H9 (cell line): ENCODE results near the gene FEN1. TPM values are rescaled to one million over a fixed set of nuclear protein-coding genes. Genes with fewer than 3 reads are reported as not detected.

Source experiments
- DNase-seq: peaks from one replicate; pipeline ENCODE4 v3.0.0-alpha.2; 2017
- H2AFZ ChIP-seq: one replicate; pipeline ENCODE4 v1.6.1; 2013; ENCODE audit warnings: mild to moderate bottlenecking, low read length, control low read depth, moderate library complexity
- H2AK5ac ChIP-seq: 2 replicates; pipeline ENCODE4 v1.6.1; 2013; ENCODE audit warnings: low read length, control low read depth, mixed read lengths; ENCODE audit not compliant: insufficient read length
- H2BK120ac ChIP-seq: one replicate; pipeline ENCODE4 v1.6.1; 2013; ENCODE audit warnings: low read depth, mild to moderate bottlenecking, low read length, control low read depth, inconsistent platforms; ENCODE audit not compliant: poor library complexity, severe bottlenecking
- H2BK12ac ChIP-seq: 2 replicates; pipeline ENCODE4 v1.6.1; 2013; ENCODE audit warnings: low read length, control low read depth, mixed read lengths, low read depth; ENCODE audit not compliant: insufficient read length
- H2BK15ac ChIP-seq: 2 replicates; pipeline ENCODE4 v1.6.1; 2013; ENCODE audit warnings: low read depth, low read length, control low read depth
- H2BK20ac ChIP-seq: one replicate; pipeline ENCODE4 v1.6.1; 2013; ENCODE audit warnings: low read depth, mild to moderate bottlenecking, low read length, control low read depth, inconsistent platforms; ENCODE audit not compliant: poor library complexity, severe bottlenecking
- H2BK5ac ChIP-seq: 2 replicates; pipeline ENCODE4 v1.6.1; 2013; ENCODE audit warnings: low read length, control low read depth, mixed read lengths; ENCODE audit not compliant: insufficient read length
- H3K14ac ChIP-seq: 2 replicates; pipeline ENCODE4 v1.6.1; 2013; ENCODE audit warnings: low read length, control low read depth; ENCODE audit not compliant: insufficient read depth
- H3K18ac ChIP-seq: 2 replicates; pipeline ENCODE4 v1.6.1; 2013; ENCODE audit warnings: low read depth, mild to moderate bottlenecking, mixed read lengths, low read length, control low read depth; ENCODE audit not compliant: insufficient read length
- H3K23ac ChIP-seq: 2 replicates; pipeline ENCODE4 v1.6.1; 2013; ENCODE audit warnings: low read length, control low read depth, mixed read lengths, low read depth; ENCODE audit not compliant: insufficient read length
- H3K23me2 ChIP-seq: 2 replicates; pipeline ENCODE4 v1.6.1; 2013; ENCODE audit warnings: low read depth, mild to moderate bottlenecking, mixed read lengths, low read length, control low read depth; ENCODE audit not compliant: insufficient read length, poor library complexity, severe bottlenecking
- H3K27ac ChIP-seq: 2 replicates; pipeline ENCODE4 v1.5.1; 2013; ENCODE audit warnings: low read length, control low read depth, mixed read lengths, low read depth; ENCODE audit not compliant: insufficient read length
- H3K27me3 ChIP-seq: 2 replicates; pipeline ENCODE4 v1.6.1; 2013; ENCODE audit warnings: low read length, control low read depth, inconsistent platforms; ENCODE audit not compliant: insufficient read depth
- H3K4ac ChIP-seq: 2 replicates; pipeline ENCODE4 v1.6.1; 2013; ENCODE audit warnings: low read depth, mild to moderate bottlenecking, control low read depth, inconsistent platforms, low read length, moderate library complexity
- H3K4me1 ChIP-seq: 2 replicates; pipeline ENCODE4 v1.6.1; 2013; ENCODE audit warnings: low read length, control low read depth, inconsistent platforms; ENCODE audit not compliant: insufficient read depth
- H3K4me2 ChIP-seq: 2 replicates; pipeline ENCODE4 v1.6.1; 2013; ENCODE audit warnings: low read length, control low read depth, mixed read lengths; ENCODE audit not compliant: insufficient read length, insufficient read depth
- H3K56ac ChIP-seq: 2 replicates; pipeline ENCODE4 v1.6.1; 2013; ENCODE audit warnings: low read depth, mild to moderate bottlenecking, mixed read lengths, low read length, control low read depth; ENCODE audit not compliant: insufficient read length
- H3K79me1 ChIP-seq: 2 replicates; pipeline ENCODE4 v1.6.1; 2013; ENCODE audit warnings: low read depth, mild to moderate bottlenecking, moderate library complexity, low read length, control low read depth, inconsistent platforms; ENCODE audit not compliant: insufficient read depth, poor library complexity, severe bottlenecking
- H3K79me2 ChIP-seq: 2 replicates; pipeline ENCODE4 v1.6.1; 2013; ENCODE audit warnings: low read length, control low read depth, inconsistent platforms; ENCODE audit not compliant: insufficient read depth
- H3K9ac ChIP-seq: 2 replicates; pipeline ENCODE4 v1.6.1; 2013; ENCODE audit warnings: low read length, control low read depth, mixed read lengths; ENCODE audit not compliant: insufficient read length; ENCODE audit errors: extremely low read depth
- H3K9me3 ChIP-seq: one replicate; pipeline ENCODE4 v1.6.1; 2013; ENCODE audit warnings: low read depth, low read length, inconsistent platforms; ENCODE audit not compliant: control insufficient read depth
- H3T11ph ChIP-seq: one replicate; pipeline ENCODE4 v1.6.1; 2013; ENCODE audit warnings: mild to moderate bottlenecking, low read length, control low read depth, inconsistent platforms
- H4K20me1 ChIP-seq: one replicate; pipeline ENCODE4 v1.6.1; 2013; ENCODE audit not compliant: control insufficient read depth, insufficient read length, insufficient read depth
- H4K5ac ChIP-seq: 2 replicates; pipeline ENCODE4 v1.6.1; 2013; ENCODE audit warnings: low read depth, mild to moderate bottlenecking, mixed read lengths, low read length, control low read depth; ENCODE audit not compliant: insufficient read length
- H4K8ac ChIP-seq: replicated peaks from 2 replicates; pipeline ENCODE4 v1.6.1; 2013; ENCODE audit warnings: low read length, control low read depth, mixed read lengths, low read depth; ENCODE audit not compliant: insufficient read length
- H4K91ac ChIP-seq: 2 replicates; pipeline ENCODE4 v1.6.1; 2013; ENCODE audit warnings: low read depth, mild to moderate bottlenecking, moderate library complexity, mixed read lengths, low read length, control low read depth; ENCODE audit not compliant: insufficient read length
- H3K27ac Mint-ChIP-seq, 3 experiments: 2 replicates in 2 of 3; 3 replicates in 1 of 3; pipeline ENCODE4 v1.8.0; 2020 to 2021; ENCODE audit warnings: mixed read lengths in 3 of 3, mild to moderate bottlenecking in 1 of 3, moderate library complexity in 1 of 3
- H3K27me3 Mint-ChIP-seq: 2 replicates; pipeline ENCODE4 v1.8.0; 2021; ENCODE audit warnings: low read depth, mild to moderate bottlenecking, moderate library complexity, mixed read lengths
- H3K36me3 Mint-ChIP-seq, 3 experiments: 2 replicates in 2 of 3; 3 replicates in 1 of 3; pipeline ENCODE4 v1.8.0; 2020 to 2021; ENCODE audit warnings: low read depth in 3 of 3, mixed read lengths in 3 of 3; ENCODE audit not compliant: insufficient read depth in 1 of 3
- H3K4me1 Mint-ChIP-seq, 2 experiments: 2 replicates each; pipeline ENCODE4 v1.8.0; 2020; ENCODE audit warnings: mixed read lengths in 2 of 2
- H3K4me3 Mint-ChIP-seq, 2 experiments: 2 replicates in 1 of 2; 3 replicates in 1 of 2; pipeline ENCODE4 v1.8.0; 2020 to 2021; ENCODE audit warnings: mild to moderate bottlenecking in 2 of 2, mixed read lengths in 2 of 2, moderate library complexity in 1 of 2
- H3K9me3 Mint-ChIP-seq, 2 experiments: 2 replicates in 1 of 2; 3 replicates in 1 of 2; pipeline ENCODE4 v1.8.0; 2020; ENCODE audit warnings: mild to moderate bottlenecking in 2 of 2, mixed read lengths in 2 of 2, moderate library complexity in 1 of 2
- WGBS: extraction: QIAGEN DNeasy Blood & Tissue Kit; methylation state at CpG from one replicate; pipeline ENCODE4 v1.1.7; 2013; ENCODE audit warnings: missing lambda C conversion rate, low lambda C conversion rate, mixed read lengths; ENCODE audit not compliant: insufficient read length; ENCODE audit errors: extremely low coverage; 5-methylcytosine and 5-hydroxymethylcytosine counted together
- total RNA-seq: library from RNA; stranded (reverse); gene quantifications from 2 replicates; pipeline ENCODE4 v1.2.1, GENCODE V29; 2021
- TF ChIP-seq, protein P1 (sequence below): fragments of 200-600 bp; sonication (generic); conservative IDR thresholded peaks from 3 replicates; pipeline ENCODE4 v1.8.0; 2021; ENCODE audit warnings: antibody characterized with exemption, mild to moderate bottlenecking

Gene FEN1
- total RNA-seq, 1 experiment from 2014 or later = 114 TPM

- H4K91ac ChIP-seq = no peak overlapping the region
- no peak overlapping the region for H3K14ac ChIP-seq
- peaks cover 14% of the 10 kb centered on the region; the same call in 1 of the 2 replicates for H3K79me2 ChIP-seq
- Mint-ChIP-seq H3K27ac (peak overlapping the region in 2 of 3 experiments; percentile 26 to 90; a peak in 3 of 7 replicates), H3K4me1 (peaks cover 41% of the 10 kb centered on the region in 2 experiments), H3K4me3 (no peak overlapping the region; a peak in 1 of 5 replicates), H3K9me3 (no peaks in the 10 kb centered on the region), H3K27me3 (no peaks in the 10 kb centered on the region), H3K36me3 (peaks cover 44 to 71% (median 67%) of the 10 kb centered on the region in 3 experiments)
- H2BK12ac ChIP-seq = no peak overlapping the region
- H3K23me2 ChIP-seq = no peaks in the 10 kb centered on the region
- no peak overlapping the region for H2BK15ac ChIP-seq
- no peak overlapping the region for H2BK120ac ChIP-seq
- H2AK5ac ChIP-seq = no peak overlapping the region
- H3K9ac ChIP-seq = no peak overlapping the region
- DNase-seq = no peak
- H3K9me3 ChIP-seq = no peaks in the 10 kb centered on the region
- no peak overlapping the region for H3K18ac ChIP-seq
- no peak overlapping the region for H4K8ac ChIP-seq
- no peak overlapping the region for H3T11ph ChIP-seq
- no CpG with 5 or more reads among the region's 8 CpGs for WGBS
- H3K79me1 ChIP-seq = peaks cover 4% of the 10 kb centered on the region
- H2BK20ac ChIP-seq = no peak overlapping the region
- H4K20me1 ChIP-seq = peaks cover 3% of the 10 kb centered on the region
- peaks cover 9% of the 10 kb centered on the region; the same call in 1 of the 2 replicates for H3K4me1 ChIP-seq
- no peak overlapping the region for H2BK5ac ChIP-seq
- H3K27me3 ChIP-seq = no peaks in the 10 kb centered on the region
- no peak overlapping the region for H3K23ac ChIP-seq
- no peak overlapping the region for H4K5ac ChIP-seq
- TF ChIP-seq, protein P1, sequence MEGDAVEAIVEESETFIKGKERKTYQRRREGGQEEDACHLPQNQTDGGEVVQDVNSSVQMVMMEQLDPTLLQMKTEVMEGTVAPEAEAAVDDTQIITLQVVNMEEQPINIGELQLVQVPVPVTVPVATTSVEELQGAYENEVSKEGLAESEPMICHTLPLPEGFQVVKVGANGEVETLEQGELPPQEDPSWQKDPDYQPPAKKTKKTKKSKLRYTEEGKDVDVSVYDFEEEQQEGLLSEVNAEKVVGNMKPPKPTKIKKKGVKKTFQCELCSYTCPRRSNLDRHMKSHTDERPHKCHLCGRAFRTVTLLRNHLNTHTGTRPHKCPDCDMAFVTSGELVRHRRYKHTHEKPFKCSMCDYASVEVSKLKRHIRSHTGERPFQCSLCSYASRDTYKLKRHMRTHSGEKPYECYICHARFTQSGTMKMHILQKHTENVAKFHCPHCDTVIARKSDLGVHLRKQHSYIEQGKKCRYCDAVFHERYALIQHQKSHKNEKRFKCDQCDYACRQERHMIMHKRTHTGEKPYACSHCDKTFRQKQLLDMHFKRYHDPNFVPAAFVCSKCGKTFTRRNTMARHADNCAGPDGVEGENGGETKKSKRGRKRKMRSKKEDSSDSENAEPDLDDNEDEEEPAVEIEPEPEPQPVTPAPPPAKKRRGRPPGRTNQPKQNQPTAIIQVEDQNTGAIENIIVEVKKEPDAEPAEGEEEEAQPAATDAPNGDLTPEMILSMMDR = no peak
- H2AFZ ChIP-seq = no peak overlapping the region
- no peak overlapping the region for H3K27ac ChIP-seq
- no peak overlapping the region for H3K4ac ChIP-seq
- H3K4me2 ChIP-seq = no peak overlapping the region
- H3K56ac ChIP-seq = no peak overlapping the region
Measured at GRCh38 chr11:61836193-61836592, 43.5 kb downstream of the FEN1 start.
